Measurements from ENCODE around the gene ZNF783. TPM values are rescaled to one million over a fixed set of nuclear protein-coding genes. Genes with fewer than 3 reads are reported as not detected.

Gene ZNF783
- polyA plus RNA-seq, 3 donors, result 14.2 to 22.8 (median 20.5) TPM

DNA sequence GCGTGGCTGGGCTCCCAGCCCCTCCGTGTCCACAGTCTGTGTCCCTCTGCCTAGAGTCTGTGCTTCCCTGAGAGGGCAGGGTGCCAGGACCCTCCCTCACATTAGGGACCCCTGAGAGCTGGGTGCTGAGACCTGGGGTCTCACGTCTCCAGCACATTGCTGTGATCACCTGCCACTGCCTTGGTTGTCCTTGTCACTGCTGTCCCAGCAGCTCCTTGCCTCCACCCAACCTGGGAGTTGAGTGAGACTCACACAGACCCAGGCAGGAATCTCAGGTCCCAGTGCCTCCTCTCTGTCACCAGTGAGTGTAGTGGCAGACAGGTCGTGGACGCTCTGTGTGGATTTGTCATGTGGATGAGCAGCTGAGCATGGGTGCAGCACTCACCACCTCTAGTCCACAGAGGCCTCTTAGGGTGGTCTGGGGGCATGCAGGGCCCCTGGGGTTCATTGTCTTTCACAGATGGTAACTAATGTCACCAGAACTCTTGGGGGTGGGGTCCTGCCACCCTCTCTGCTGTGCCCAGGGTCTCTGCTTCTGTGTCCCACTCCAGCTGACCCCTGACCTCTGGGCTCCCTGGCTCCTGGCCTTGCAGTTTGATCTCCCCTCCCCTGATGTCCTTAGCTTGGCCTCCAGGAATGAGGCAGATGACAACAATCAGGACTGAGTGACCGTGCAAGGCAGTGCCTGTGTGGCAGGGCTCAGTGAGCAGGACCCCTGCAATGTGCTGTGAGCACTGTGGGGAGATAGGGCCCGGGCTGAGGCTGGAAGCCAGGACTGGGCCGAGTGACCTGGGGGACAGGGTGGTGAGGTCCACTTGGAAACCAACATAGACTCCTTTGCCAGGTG lies 18.9 kb downstream of the ZNF783 start:
- DNase-seq, result no peak

DNA sequence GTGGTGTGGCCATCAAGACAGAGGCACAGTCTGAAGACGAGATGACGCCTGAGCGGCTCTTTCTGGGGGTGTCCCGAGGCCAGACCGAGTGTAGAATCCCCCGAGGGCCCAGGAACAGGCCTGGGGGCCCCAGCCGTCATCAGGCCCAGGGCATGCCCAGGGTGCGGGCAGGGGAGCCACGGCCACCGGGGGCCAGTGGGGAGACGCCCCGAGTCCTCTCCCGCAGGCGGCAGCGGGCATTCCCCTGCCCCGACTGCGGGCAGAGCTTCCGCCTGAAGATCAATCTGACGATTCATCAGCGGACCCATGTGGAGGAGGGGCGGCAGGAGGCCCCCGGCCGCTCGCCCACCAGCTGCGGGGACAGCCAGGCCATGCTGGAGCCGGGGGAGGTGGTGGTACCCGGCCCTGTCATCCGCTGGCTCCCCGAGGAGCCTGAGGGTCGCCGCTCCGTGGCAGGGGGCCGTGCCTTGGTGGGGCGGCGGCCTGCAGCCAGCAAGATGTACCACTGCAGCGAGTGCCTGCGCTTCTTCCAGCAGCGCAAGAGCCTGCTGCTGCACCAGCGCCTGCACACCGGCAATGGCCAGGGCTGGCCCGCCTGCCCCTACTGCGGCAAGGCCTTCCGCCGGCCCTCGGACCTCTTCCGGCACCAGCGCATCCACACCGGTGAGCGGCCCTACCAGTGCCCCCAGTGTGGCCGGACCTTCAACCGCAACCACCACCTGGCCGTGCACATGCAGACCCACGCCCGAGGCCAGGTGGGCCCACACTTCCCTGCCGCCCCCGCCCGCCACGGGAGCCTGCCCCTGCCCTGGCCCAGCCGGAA lies 19.7 kb downstream of the ZNF783 start:
- no peak for DNase-seq

DNA sequence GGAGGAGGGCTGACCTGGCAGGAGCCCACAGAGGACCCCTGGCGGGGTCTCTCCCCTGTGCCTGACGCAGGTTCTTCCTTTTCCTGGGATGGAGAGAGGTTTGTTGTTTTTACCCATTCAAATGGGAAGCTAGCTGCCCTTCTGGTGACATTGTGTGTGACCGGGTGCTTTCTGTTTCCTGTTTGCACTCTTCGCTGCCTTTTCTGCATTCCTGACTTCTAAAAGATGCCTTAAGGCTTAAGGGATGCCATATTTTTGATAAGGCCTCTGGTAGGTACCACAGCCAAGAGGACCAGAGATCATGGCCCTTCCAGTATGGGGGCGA lies 20.3 kb downstream of the ZNF783 start:
- DNase-seq, result no peak

DNA sequence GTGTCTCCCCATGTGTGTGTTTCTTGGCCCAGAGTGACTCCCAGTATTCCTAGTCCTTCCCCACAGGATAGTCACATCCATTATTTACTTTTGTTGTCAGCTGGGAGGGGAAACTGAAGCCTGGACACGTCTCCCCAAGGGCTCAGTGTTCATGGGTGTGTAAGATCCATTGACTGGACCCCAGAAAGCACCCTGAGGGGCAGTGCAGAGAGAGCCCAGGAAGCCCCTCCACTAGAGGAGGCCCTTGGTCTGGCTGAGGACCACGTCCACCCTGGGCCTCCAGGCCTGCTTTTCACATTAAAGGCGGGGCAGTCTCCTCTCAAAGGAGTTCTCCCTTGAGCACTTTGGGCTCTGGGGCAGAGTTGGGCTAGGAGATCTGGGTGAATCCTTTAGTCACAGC lies 21.3 kb downstream of the ZNF783 start:
- no peak for DNase-seq

DNA sequence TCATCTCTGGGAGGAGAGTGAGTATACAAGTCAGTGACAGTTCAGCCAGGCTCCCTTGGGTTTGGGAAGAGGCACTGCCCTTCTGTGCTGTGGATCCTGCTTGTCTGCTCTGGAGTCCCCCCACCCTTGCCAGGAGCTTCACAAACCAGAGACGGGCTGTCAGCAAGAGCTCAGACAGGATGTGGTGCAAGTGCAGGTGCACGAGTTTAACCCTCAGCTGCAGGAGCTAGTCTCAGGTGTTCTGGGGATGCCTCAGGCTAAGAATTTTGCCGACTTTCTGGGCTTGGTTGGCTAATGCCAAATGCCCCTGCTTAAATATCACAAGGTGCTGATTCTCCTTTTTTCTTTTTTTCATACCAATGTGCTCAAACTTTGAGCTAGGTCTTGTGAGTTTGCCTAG lies 22.3 kb downstream of the ZNF783 start:
- no peak for DNase-seq

DNA sequence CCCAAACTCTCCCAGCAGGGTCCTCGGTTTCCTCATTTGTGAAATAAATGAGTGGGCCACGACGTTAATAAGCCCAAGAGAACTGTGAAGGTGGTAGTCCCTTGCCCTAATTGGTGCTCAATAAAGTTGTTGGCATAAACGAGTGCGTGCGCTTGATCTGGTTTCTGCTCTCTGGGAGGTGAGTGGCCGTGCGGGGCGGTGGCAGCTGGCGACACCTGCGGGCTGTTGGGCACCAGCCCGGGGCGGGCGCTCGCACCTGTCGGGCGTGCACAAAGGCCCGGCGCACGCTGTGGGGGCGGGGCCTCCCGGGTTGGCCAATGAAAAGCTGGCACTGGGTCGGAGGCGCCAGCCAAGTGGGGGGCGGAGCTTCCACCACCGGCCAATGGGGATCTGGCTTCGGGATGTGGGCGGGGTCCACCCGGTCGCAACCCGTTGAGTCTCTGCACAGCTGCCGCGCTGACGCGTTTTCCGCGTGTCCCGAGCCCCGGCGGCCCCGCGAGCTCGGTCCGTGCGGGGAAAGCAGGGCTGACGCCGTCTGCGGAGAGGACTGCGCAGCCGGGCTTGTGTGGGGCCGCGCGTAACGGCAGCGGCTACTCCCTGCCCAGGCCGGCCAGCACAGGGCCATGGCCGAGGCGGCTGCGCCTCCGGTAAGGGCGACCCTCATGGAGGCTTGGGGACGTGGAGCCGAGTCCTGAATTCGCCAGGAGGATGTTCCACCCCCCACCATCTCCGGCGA lies 23.0 kb downstream of the ZNF783 start:
- DNase-seq, result peak; percentile 93

DNA sequence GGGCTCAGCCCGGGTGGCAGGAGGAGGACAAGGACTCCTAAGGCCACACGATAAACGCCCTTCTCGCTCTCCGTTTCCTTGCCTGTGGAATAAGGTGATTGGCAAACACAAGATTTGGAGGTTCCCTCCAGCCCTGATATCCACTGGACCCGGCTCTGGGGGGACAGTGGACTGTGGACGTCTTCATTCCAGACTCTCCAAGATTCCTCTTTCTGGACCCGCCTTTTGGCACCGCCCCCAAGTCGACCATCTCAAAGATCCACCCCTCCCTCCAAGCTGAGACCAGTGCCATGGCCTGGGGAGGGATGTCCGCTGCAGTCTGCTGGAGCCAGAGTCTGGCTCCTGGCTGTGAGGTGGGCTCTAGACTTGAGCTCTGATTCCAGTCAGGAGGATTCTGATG lies 23.6 kb downstream of the ZNF783 start:
- DNase-seq, result no peak

DNA sequence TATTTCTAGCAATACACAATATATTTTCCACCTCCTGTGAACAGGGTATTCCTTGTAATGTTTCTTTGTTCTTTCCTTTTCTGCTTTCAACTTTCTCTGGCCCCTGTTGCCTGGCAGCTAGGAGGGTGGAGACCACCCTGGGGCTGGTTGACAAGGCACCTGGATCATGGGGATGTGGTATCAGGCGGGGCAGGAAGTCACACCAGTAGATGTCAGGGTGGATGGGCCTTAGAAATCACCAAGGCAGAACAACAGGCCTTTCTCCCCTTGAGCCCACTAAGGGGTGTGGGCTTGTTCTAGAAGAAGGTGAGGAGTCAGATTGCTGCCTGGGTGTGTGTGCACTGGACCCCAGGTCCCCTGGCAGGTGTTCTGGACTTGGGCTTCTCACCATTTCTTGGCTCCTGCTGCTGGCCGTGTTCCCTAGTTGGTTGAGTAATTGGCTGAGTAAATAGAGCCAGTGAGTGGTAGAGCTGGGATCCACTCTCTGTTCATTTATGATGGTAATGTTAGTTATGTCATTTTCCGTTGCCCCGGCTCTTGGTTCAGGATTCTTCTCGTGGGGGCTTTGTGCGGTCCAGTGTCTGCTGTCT lies 24.9 kb downstream of the ZNF783 start:
- DNase-seq, result no peak

DNA sequence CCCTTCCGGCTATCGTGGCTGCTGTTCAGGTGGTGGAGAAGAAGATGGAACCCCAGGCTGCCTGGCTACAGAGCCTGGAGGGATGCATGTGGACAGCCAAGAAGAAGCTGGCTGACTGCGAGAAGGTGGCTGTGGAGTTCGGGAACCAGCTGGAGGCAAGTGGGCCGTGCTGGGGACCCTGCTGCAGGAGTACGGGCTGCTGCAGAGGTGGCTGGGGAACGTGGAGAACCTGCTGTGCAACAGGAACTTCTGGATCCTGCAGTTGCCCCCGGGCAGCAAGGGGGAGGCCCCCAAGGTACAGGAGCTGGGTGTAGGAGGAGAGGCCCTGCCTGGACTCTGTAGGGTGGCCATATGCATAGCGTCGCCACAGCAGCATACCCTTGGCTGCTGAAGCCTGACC lies 25.6 kb downstream of the ZNF783 start:
- DNase-seq, result no peak

DNA sequence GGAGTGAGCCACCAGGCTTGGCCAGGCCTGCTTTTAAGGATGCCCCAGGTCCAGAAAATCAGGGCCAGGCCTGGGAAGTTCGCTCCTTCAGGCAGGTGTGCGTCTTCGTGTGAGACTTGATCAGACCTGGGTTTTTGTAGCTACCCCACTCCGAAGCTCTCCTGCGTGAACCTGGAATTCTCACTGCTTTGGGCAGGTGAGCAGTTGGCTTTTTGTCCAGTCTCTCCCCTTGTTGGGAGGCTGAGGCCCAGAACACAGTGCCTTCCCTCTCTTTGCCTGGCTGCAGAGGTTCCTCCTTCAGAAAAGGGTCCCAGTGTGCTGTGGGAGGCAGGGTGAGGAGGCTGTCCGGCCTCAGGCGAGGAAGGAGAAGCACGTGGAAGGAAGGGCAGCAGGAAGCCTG lies 27.3 kb downstream of the ZNF783 start:
- DNase-seq, result no peak

DNA sequence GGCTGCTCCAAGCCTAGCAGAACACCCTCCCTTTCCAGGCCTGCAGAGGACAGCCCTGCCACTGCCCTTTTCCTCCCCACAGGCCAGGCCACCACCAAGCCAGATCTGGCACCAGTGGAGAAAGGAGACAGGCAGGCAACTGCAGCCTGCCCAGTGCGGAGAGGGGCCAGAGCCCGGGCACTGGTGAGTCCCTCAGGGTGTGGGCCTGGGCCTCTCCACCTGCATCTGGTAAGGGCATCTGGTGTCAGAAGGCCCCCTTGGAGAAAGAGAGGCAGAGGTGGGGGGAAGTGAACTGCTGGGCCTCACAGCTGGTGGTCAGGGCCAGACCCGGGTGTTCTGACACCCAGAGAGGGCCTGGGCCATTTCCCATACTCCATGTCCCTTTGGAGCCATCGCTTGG lies 27.9 kb downstream of the ZNF783 start:
- no peak for DNase-seq

DNA sequence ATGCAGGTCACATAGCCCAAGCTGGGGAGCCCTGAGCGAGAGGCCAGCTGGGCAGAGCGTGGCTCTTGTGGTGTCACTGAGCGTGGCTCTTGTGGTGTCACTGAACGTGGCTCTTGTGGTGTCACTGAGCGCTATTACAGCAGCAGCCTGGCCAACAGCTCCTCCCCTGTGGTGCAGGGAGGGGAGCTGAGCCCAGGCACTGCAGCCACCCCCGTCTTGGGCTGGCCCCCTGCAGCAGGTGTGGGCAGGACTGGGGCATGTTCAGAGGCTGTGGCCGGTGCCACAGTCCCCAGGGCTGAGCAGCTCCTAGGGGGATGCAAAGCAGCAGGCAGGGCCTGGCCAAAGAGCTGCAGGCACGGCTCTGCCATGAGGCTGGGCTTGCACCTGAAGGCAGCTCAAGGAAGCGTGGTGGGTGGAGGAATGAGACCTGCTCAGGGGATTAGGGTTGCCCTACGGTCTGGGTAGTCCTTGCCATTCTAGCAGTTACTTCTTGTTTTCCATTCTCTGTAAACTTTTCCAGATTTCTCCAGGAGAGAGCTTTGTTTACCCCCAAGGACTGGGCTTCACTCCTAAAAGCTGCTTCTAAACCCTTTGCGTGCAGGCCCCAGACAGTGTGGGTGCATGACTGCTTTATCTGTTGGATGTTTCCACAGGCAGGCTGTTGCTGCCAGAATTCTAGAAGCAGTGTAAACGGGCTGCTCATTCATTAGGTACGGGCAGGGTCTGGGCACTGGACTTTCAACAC lies 29.2 kb downstream of the ZNF783 start:
- no peak for DNase-seq

DNA sequence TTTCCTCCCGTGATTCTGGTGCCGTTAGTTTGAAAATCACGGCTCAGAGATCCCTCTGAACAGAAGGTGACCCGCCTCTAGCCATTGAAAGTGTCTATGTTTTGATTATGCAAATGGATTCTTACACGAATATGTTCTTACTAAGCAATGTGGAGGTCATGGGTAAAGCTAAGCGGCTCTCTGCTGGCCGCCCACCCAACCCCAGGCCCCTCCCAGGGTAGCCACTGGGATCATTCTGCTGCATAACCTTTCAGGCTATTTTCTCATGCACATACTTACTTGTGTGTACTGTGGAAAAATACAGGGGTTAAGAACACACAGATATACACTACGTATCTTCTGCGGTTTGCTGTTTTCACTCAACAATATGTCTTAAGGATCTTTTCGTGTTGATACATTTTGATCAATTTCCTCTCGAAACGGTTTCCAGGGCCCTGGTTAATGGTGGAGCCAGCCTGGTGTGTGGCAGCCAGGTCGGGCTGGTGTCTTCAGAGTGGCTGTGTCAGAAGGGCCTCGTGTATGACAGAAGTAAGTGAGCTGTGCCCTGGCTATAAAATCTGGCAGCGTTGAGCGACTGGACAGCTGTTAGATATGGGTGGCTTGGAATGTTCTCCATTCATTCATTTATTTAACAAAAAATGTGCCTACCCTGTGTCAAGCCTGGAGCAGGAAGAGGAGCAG lies 29.9 kb downstream of the ZNF783 start:
- no peak for DNase-seq

DNA sequence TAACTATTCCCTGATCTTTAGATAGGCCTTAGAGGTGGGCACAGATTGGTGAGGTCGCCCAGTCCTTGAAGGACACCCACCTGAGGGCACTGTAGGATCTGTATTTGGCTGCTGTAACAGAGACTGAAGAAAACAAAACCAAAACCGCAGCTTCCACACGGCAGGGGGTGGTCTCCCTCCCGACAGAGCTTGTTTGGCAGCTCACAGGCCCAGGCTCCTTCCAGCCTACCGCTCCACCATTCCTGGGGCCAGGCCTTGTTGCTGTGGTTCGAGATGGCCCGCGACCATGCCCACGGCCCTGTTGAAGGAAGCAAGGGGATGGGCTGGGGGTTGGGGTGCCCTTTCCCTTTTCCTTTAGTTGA lies 30.4 kb downstream of the ZNF783 start:
- DNase-seq, result no peak

DNA sequence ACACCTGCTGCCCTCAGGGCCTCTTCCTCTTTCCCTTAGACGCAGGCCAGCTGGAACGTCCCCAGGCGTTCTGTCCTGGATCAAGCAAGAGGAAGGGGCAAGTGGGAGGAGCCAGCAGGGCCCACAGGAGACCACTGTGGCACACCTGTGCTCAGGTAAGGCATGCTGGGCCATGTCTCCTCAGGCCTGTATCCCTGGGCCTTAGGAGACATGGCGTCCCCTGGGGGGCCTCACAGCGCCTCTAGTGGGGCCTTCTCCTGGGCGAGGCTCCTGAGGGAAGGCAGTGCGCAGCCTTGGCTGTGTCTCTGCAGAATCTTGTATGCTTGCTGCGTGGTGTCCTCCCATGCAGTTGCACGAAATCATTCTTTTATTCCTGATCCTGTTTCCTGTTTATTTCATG lies 31.3 kb downstream of the ZNF783 start:
- no peak for DNase-seq

DNA sequence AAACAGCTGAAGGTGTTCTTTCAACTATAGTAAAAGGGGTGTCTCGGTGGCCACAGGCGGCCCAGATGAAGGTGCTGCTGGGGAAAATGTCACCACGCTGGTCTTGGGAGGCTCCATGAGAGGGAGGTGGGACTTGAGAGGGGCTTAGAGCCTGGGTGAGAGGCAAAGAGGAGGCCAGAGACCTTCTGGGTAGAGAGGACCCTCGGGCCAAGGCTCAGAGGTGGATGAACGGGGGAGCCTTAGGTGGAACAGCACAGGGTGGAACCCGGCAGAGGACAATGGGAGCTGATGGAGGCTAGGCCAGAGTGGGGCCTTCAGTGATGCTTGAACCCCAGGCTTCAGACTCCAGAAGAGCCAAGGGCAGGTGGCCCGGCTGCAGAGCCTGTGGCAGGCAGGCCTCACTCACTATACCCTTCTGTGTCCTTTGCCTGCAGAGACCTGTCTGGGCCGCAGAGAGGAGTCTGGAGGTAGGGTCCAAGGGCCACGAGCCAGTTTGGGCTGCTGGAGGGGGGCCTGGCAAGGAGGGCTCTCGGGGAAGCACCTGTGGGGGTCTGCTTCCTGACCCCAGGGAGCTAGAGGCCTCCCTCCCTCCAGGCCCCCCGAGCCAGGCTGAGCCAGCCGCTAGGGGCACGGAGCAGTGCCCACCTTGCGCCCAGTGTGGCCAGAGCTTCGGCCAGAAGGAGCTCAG lies 32.1 kb downstream of the ZNF783 start:
- DNase-seq, result no peak

DNA sequence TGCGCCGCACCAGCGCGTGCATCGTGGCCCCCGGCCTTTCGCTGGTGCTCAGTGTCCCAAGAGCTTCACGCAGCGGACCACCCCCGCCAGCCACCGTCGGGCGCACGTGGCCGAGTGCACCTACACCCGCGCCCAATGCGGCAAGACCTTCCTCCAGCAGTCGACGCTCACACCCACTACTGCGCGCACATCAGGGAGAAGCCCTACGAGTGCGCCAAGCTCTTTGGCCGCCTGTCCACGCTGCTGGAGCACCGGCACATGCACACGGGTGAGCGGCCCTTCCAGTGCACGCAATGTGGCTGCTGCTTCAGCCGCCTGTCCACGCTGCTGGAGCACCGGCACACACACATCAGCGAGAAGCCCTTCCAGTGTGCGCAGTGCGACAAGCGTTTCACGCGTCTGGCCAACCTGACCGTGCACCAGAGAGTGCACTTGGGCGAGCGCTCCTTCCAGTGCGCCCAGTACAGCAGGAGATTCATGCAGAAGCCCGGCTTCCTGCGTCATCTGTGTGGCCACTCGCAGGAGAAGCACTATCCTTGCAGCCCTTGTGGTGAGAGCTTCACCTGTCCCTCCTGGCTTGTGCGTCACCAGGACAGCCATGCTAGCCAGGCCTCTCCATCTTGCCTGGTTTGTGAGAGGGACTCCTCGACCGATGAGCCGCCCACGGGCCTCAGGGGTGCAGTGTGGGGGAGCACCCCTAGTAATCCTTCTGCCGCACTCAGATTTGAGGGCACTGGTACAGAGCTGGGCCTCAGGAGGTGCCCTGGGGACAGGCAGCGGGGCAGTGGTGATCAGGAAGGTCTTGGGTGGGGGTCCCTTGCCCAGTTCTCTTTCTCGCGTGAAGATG lies 32.9 kb downstream of the ZNF783 start:
- no peak for DNase-seq

DNA sequence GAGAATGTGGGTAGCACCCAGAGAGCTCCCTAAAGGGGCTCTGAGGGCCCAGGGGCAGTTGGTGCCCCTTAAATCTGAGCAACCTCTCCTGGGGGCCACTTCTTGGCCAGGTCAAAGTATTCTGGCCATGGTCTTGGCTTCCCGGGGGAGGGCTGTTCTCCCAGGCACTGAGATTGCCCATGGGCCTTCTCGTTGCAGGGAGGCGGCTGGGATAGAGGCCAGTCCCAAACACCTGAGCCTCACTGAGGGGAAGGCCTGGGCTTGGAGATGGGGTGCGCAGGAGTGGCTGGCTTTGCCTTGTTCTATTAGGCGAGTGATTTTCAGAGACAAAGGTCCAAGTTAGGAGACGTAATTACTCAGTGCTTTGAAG lies 33.5 kb downstream of the ZNF783 start:
- DNase-seq, result no peak

DNA sequence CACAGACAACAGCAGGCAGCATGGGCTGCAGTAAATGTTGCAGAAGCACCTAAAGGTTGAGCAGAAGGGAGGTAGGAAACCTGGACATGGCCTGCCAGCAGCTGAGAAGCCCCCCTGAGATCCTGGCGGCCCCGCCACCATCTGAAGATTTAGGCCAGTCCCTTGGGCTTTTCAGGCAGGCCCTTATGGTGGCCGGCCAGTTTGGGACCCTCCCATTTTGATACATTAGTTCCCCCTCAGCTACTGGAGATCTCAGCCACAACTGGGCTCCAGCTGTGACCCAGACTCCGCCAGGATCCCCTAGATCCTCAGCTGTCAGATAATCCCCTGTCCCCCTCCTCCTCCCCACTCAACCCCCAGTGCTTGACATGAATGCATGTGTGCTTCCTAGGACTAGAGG lies 34.4 kb downstream of the ZNF783 start:
- no peak for DNase-seq
